HepG2 (cell line): ENCODE results near the gene ADD2. TPM values are rescaled to one million over a fixed set of nuclear protein-coding genes. Genes with fewer than 3 reads are reported as not detected.

Experiments used
- AGO2 ChIP-seq: fragments of 200-400 bp; formaldehyde crosslinking; optimal IDR thresholded peaks from 2 replicates; pipeline ENCODE3; 2017; ENCODE audit warnings: mild to moderate bottlenecking, low read depth, low read length, moderate library complexity
- BCL6 ChIP-seq: IDR thresholded peaks from 2 replicates; pipeline ENCODE4 v1.6.1; 2016; ENCODE audit warnings: missing genetic modification reagents, missing compliant biosample characterization
- BRCA1 ChIP-seq: sonication (generic); formaldehyde crosslinking; IDR thresholded peaks from 2 replicates; pipeline ENCODE4 v1.4.0; 2020; ENCODE audit warnings: missing genetic modification reagents
- CBX5 ChIP-seq: sonication (generic); formaldehyde crosslinking; IDR thresholded peaks from 2 replicates; pipeline ENCODE4 v1.4.0; 2020; ENCODE audit warnings: missing genetic modification reagents, borderline replicate concordance
- DMAP1 ChIP-seq: IDR thresholded peaks from 2 replicates; pipeline ENCODE4 v1.6.1; 2016
- ELF1 ChIP-seq: sonication (generic); formaldehyde crosslinking; IDR thresholded peaks from 2 replicates; pipeline ENCODE4 v1.4.0; 2020; ENCODE audit warnings: missing genetic modification reagents
- FIP1L1 ChIP-seq: fragments of 200-400 bp; formaldehyde crosslinking; IDR thresholded peaks from 2 replicates; pipeline ENCODE4 v1.6.1; 2018; ENCODE audit warnings: low read depth, mild to moderate bottlenecking, low read length, moderate library complexity, borderline replicate concordance; ENCODE audit not compliant: insufficient read depth
- FLYWCH1 ChIP-seq: sonication (generic); formaldehyde crosslinking; IDR thresholded peaks from 2 replicates; pipeline ENCODE4 v1.8.1; 2023; ENCODE audit warnings: mild to moderate bottlenecking, missing genetic modification reagents
- FOSL1 ChIP-seq: sonication (generic); formaldehyde crosslinking; IDR thresholded peaks from 2 replicates; pipeline ENCODE4 v1.9.0; 2021; ENCODE audit warnings: missing genetic modification reagents, borderline replicate concordance
- PITX1 ChIP-seq: sonication (generic); formaldehyde crosslinking; IDR thresholded peaks from 2 replicates; pipeline ENCODE4 v1.5.1; 2020; ENCODE audit warnings: mild to moderate bottlenecking, missing genetic modification reagents
- SKI ChIP-seq: fragments of 450-650 bp; IDR thresholded peaks from one replicate; pipeline ENCODE4 v1.6.1; 2018; ENCODE audit warnings: mild to moderate bottlenecking; ENCODE audit not compliant: partially characterized antibody
- SP1 ChIP-seq, 2 experiments: fragments of 450-650 bp in 1 of 2; sonication (generic) in 1 of 2; formaldehyde crosslinking in 1 of 2; IDR thresholded peaks; 2 replicates each; pipeline versions ENCODE4 v1.4.0 to v1.6.1; 2016 to 2020; ENCODE audit warnings: missing genetic modification reagents in 1 of 2
- SRSF4 ChIP-seq: fragments of 200-400 bp; formaldehyde crosslinking; IDR thresholded peaks from one replicate; pipeline ENCODE4 v1.6.1; 2018; ENCODE audit warnings: mild to moderate bottlenecking, low read depth, low read length, moderate library complexity; ENCODE audit not compliant: poor library complexity, severe bottlenecking
- TGIF2 ChIP-seq: IDR thresholded peaks from 2 replicates; pipeline ENCODE4 v1.6.1; 2016; ENCODE audit warnings: control low read depth, missing compliant biosample characterization
- ZNF3 ChIP-seq: IDR thresholded peaks from 2 replicates; pipeline ENCODE4 v1.7.0; 2017; ENCODE audit warnings: inconsistent platforms
- ZNF543 ChIP-seq: sonication (generic); formaldehyde crosslinking; IDR thresholded peaks from 2 replicates; pipeline ENCODE4 v1.4.0; 2020; ENCODE audit warnings: mild to moderate bottlenecking, missing genetic modification reagents
- ZNF839 ChIP-seq: sonication (generic); formaldehyde crosslinking; IDR thresholded peaks from 2 replicates; pipeline ENCODE4 v1.4.0; 2020; ENCODE audit warnings: missing genetic modification reagents, mild to moderate bottlenecking, borderline replicate concordance
- polyA plus RNA-seq, 8 experiments: library from polyadenylated mRNA; depleted of rRNA in 3 of 8; stranded (reverse) in 7 of 8; unstranded in 1 of 8; fragments of >200 nt; fragmentation: Illumina TruSeq in 4 of 8; extraction: Trizol in 4 of 8; gene quantifications; 2 replicates each; pipeline versions ENCODE4 v1.2.1 to v1.2.3, GENCODE V29; 2011 to 2016; ENCODE audit warnings: low read depth in 4 of 8, missing spikeins in 1 of 8, mixed read lengths in 1 of 8; ENCODE audit not compliant: insufficient read depth in 1 of 8
- total RNA-seq, 5 experiments: library from RNA; depleted of rRNA; stranded (reverse); fragments of >200 nt; fragmentation: Illumina TruSeq; extraction: Trizol; gene quantifications; 2 replicates each; pipeline ENCODE4 v1.2.3, GENCODE V29; 2016; ENCODE audit warnings: low read depth in 1 of 5
- TF ChIP-seq, protein P1 (sequence below): sonication (generic); formaldehyde crosslinking; IDR thresholded peaks from 2 replicates; pipeline ENCODE4 v1.8.1; 2022; ENCODE audit warnings: low read depth, mild to moderate bottlenecking, missing genetic modification reagents
- TF ChIP-seq, protein P2 (sequence below): IDR thresholded peaks from 2 replicates; pipeline ENCODE4 v1.6.1; 2016; ENCODE audit warnings: low read depth, borderline replicate concordance
- TF ChIP-seq, protein P3 (sequence below): conservative IDR thresholded peaks from 2 replicates; pipeline ENCODE4 v1.6.1; 2018; ENCODE audit warnings: missing genetic modification reagents
- TF ChIP-seq, protein P4 (sequence below): IDR thresholded peaks from 2 replicates; pipeline ENCODE4 v1.6.1; 2016
- TF ChIP-seq, protein P5 (sequence below): IDR thresholded peaks from 2 replicates; pipeline ENCODE4 v1.6.1; 2016; ENCODE audit warnings: control low read depth
- TF ChIP-seq, protein P6 (sequence below): sonication (generic); formaldehyde crosslinking; conservative IDR thresholded peaks from 2 replicates; pipeline ENCODE4 v1.4.0; 2020; ENCODE audit warnings: missing genetic modification reagents

Gene ADD2
- total and polyA plus RNA-seq, 2 of the 13 experiments (the other 11 are each of a cell fraction or from before 2014, with no cell fraction given), result 0.05 to 0.13 TPM

DNA sequence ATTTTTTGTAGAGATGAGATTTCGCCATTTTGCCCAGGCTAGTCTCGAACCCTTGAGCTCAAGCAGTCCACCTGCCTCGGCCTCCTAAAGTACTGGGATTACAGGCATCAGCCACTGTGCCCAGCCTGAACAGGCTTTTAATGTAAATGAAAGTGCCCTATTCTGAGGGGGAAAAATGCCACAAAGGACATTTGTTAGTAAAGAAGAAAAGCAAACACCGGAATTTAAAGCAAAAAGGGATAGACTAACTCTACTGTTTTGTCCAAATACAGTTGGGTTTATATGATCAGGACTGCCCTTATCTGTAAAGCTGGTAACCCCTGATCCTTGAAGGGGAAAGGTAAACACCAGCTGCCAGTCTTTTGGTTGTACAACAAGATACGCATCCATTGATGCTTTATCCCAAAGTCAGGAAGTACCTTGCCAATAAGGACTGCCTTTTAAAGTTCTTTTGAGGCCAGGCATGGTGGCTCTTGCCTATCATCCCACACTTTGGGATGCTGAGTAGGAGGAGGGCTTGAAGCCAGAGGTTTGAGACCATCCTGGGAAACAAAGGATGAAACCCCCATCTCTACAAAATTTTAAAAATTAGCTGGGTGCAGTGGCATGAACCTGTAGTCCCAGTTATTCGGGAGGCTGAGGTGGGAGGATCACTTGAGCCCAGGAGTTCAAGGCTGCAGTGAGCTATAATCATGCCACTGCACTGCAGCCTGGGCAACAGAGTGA lies 39.3 kb upstream of the ADD2 start (continued):
- TF ChIP-seq ZNF839 (CRISPR knock-in tag) (no peak), DMAP1 (CRISPR knock-in tag) (no peak), FLYWCH1 (CRISPR knock-in tag) (no peak), ELF1 (CRISPR knock-in tag) (peak; percentile 82), BCL6 (peak; percentile 96), ZNF543 (no peak), TGIF2 (CRISPR knock-in tag) (peak; percentile 87), BRCA1 (CRISPR knock-in tag) (peak; percentile 76; the same call in 1 of the 2 replicates), SP1 (IDR thresholded peaks at IDR 0.05) (no peak), SP1 (CRISPR knock-in tag; IDR thresholded peaks at IDR 0.05) (0 out of 2 replicates have a peak, but pooled peaks have one; percentile 26), SRSF4 (no peak), AGO2 (no peak), SKI (peak; percentile 49), FOSL1 (CRISPR knock-in tag) (no peak), PITX1 (CRISPR knock-in tag) (peak; percentile 97), ZNF3 (CRISPR knock-in tag) (no peak), CBX5 (CRISPR knock-in tag) (0 out of 2 replicates have a peak, but pooled peaks have one; percentile 24), FIP1L1 (no peak)
- TF ChIP-seq, protein P1, sequence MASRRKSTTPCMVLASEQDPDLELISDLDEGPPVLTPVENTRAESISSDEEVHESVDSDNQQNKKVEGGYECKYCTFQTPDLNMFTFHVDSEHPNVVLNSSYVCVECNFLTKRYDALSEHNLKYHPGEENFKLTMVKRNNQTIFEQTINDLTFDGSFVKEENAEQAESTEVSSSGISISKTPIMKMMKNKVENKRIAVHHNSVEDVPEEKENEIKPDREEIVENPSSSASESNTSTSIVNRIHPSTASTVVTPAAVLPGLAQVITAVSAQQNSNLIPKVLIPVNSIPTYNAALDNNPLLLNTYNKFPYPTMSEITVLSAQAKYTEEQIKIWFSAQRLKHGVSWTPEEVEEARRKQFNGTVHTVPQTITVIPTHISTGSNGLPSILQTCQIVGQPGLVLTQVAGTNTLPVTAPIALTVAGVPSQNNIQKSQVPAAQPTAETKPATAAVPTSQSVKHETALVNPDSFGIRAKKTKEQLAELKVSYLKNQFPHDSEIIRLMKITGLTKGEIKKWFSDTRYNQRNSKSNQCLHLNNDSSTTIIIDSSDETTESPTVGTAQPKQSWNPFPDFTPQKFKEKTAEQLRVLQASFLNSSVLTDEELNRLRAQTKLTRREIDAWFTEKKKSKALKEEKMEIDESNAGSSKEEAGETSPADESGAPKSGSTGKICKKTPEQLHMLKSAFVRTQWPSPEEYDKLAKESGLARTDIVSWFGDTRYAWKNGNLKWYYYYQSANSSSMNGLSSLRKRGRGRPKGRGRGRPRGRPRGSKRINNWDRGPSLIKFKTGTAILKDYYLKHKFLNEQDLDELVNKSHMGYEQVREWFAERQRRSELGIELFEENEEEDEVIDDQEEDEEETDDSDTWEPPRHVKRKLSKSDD (CRISPR knock-in tag), result no peak
- TF ChIP-seq, protein P2, sequence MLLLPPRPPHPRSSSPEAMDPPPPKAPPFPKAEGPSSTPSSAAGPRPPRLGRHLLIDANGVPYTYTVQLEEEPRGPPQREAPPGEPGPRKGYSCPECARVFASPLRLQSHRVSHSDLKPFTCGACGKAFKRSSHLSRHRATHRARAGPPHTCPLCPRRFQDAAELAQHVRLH, result 0 out of 2 replicates have a peak, but pooled peaks have one; percentile 45
- TF ChIP-seq, protein P3, sequence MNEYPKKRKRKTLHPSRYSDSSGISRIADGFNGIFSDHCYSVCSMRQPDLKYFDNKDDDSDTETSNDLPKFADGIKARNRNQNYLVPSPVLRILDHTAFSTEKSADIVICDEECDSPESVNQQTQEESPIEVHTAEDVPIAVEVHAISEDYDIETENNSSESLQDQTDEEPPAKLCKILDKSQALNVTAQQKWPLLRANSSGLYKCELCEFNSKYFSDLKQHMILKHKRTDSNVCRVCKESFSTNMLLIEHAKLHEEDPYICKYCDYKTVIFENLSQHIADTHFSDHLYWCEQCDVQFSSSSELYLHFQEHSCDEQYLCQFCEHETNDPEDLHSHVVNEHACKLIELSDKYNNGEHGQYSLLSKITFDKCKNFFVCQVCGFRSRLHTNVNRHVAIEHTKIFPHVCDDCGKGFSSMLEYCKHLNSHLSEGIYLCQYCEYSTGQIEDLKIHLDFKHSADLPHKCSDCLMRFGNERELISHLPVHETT (CRISPR knock-in tag), result 0 out of 2 replicates have a peak, but pooled peaks have one; percentile 47
- TF ChIP-seq, protein P4, sequence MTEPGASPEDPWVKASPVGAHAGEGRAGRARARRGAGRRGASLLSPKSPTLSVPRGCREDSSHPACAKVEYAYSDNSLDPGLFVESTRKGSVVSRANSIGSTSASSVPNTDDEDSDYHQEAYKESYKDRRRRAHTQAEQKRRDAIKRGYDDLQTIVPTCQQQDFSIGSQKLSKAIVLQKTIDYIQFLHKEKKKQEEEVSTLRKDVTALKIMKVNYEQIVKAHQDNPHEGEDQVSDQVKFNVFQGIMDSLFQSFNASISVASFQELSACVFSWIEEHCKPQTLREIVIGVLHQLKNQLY, result peak; percentile 92
- TF ChIP-seq, protein P5, sequence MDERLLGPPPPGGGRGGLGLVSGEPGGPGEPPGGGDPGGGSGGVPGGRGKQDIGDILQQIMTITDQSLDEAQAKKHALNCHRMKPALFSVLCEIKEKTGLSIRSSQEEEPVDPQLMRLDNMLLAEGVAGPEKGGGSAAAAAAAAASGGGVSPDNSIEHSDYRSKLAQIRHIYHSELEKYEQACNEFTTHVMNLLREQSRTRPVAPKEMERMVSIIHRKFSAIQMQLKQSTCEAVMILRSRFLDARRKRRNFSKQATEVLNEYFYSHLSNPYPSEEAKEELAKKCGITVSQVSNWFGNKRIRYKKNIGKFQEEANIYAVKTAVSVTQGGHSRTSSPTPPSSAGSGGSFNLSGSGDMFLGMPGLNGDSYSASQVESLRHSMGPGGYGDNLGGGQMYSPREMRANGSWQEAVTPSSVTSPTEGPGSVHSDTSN (CRISPR knock-in tag), result no peak; the same call in 1 of the 2 replicates
- TF ChIP-seq, protein P6, sequence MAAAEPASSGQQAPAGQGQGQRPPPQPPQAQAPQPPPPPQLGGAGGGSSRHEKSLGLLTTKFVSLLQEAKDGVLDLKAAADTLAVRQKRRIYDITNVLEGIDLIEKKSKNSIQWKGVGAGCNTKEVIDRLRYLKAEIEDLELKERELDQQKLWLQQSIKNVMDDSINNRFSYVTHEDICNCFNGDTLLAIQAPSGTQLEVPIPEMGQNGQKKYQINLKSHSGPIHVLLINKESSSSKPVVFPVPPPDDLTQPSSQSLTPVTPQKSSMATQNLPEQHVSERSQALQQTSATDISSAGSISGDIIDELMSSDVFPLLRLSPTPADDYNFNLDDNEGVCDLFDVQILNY (CRISPR knock-in tag), result no peak
